HG03432 (cell line): ENCODE measurements around the gene CLIC4.
"Not testable (repeated sequence)": the region's sequence is repeated elsewhere in the genome, so short reads cannot be mapped to it uniquely, and the experiment has no call there.

ENCODE experiments used
- ATAC-seq: cut with Tn5 transposase; IDR thresholded peaks from one replicate; pipeline ENCODE4 v1.9.1; 2021; ENCODE audit warnings: mild to moderate bottlenecking, moderate library complexity; ENCODE audit not compliant: unreplicated experiment

The CLIC4 gene

GRCh38 chr1:24872061-24872850 lies 127.0 kb downstream of the CLIC4 start:
- ATAC-seq = no peak

- ATAC-seq = no peak
Measured at GRCh38 chr1:24873148-24873547, 127.9 kb downstream of the CLIC4 start.

- ATAC-seq = no peak
Measured at GRCh38 chr1:24874056-24874455, 128.8 kb downstream of the CLIC4 start.

GRCh38 chr1:24874611-24875234 lies 129.5 kb downstream of the CLIC4 start:
- no peak for ATAC-seq

- ATAC-seq = no peak
Measured at GRCh38 chr1:24875257-24875656, 130.0 kb downstream of the CLIC4 start.

- ATAC-seq = no peak
Measured at GRCh38 chr1:24875991-24876506, 130.8 kb downstream of the CLIC4 start.

- no peak for ATAC-seq
Measured at GRCh38 chr1:24878045-24878444, 132.8 kb downstream of the CLIC4 start.

GRCh38 chr1:24878775-24879742 lies 133.8 kb downstream of the CLIC4 start:
- no peak for ATAC-seq

GRCh38 chr1:24881034-24881433 lies 135.8 kb downstream of the CLIC4 start:
- no peak for ATAC-seq

- ATAC-seq = no peak
Measured at GRCh38 chr1:24884751-24885150, 139.5 kb downstream of the CLIC4 start.

- no peak for ATAC-seq
Measured at GRCh38 chr1:24886241-24886640, 141.0 kb downstream of the CLIC4 start.

GRCh38 chr1:24888061-24888970 lies 143.1 kb downstream of the CLIC4 start:
- ATAC-seq = no peak

- no peak for ATAC-seq
Measured at GRCh38 chr1:24888971-24889676, 143.9 kb downstream of the CLIC4 start.

- no peak for ATAC-seq
Measured at GRCh38 chr1:24890887-24891286, 145.6 kb downstream of the CLIC4 start.

GRCh38 chr1:24891367-24891766 lies 146.1 kb downstream of the CLIC4 start:
- ATAC-seq = not testable (repeated sequence)

GRCh38 chr1:24892188-24893153 lies 147.2 kb downstream of the CLIC4 start:
- no peak for ATAC-seq

- no peak for ATAC-seq
Measured at GRCh38 chr1:24893431-24893830, 148.2 kb downstream of the CLIC4 start.
